ENCODE data around the gene KAT7.
A peak's percentile ranks its signal among the peaks of the same experiment; 100 is the strongest.

KAT7 gene

DNA sequence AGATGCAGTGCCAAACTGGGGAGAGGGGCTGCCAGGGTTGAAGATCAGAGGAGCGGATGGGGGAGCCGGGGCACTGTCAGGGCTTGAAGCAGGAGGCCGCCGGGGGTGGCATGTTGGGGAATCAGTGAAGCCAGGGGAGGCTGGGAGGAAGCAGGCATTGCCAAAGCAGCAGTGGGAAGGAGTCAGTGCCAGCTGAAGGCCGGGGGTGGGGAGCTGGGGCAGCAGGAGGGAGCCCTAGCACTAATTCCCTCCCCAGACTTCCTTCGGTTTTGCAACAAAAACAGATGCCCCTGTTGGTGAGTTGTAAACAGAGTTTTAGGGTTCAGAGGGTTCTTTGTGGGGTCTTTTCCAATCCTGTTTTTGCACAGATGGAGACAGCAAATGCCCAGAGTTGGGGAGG lies 70.3 kb downstream of the KAT7 start:
- Histone ChIP-seq H3K27ac (ENCODE audit: low read length) (no peak overlapping the region), H3K4me3 (ENCODE audit: low read depth in 1 of 2, low read length in 2 of 2) (no peak overlapping the region), H2AFZ (ENCODE audit: low read depth, low read length) (no peak overlapping the region), H3K4me2 (ENCODE audit: insufficient read depth, low read length) (no peak overlapping the region), H3K36me3 (ENCODE audit: insufficient read depth, low read length) (no peaks in the 10 kb centered on the region), H3K4me1 (ENCODE audit: insufficient read depth, low read length) (no peaks in the 10 kb centered on the region), H3K79me2 (ENCODE audit: insufficient read depth, low read length) (no peaks in the 10 kb centered on the region), H3K9ac (ENCODE audit: low read depth, low read length) (no peak overlapping the region), H3K27me3 (ENCODE audit: insufficient read depth, low read length, poor library complexity) (peaks cover 15% of the 10 kb centered on the region), H4K20me1 (ENCODE audit: insufficient read depth, low read length) (peaks cover 10% of the 10 kb centered on the region), H3K9me3 (ENCODE audit: insufficient read depth, low read length, severe bottlenecking) (no peaks in the 10 kb centered on the region)
- no peak for DNase-seq
- no peak for TF ChIP-seq EZH2 (IDR thresholded peaks at IDR 0.05; ENCODE audit: borderline replicate concordance, low read depth, low read length, severe bottlenecking)
- TF ChIP-seq, protein P1, sequence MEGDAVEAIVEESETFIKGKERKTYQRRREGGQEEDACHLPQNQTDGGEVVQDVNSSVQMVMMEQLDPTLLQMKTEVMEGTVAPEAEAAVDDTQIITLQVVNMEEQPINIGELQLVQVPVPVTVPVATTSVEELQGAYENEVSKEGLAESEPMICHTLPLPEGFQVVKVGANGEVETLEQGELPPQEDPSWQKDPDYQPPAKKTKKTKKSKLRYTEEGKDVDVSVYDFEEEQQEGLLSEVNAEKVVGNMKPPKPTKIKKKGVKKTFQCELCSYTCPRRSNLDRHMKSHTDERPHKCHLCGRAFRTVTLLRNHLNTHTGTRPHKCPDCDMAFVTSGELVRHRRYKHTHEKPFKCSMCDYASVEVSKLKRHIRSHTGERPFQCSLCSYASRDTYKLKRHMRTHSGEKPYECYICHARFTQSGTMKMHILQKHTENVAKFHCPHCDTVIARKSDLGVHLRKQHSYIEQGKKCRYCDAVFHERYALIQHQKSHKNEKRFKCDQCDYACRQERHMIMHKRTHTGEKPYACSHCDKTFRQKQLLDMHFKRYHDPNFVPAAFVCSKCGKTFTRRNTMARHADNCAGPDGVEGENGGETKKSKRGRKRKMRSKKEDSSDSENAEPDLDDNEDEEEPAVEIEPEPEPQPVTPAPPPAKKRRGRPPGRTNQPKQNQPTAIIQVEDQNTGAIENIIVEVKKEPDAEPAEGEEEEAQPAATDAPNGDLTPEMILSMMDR (IDR thresholded peaks at IDR 0.05; ENCODE audit: borderline replicate concordance, extremely low read depth, low read length, poor library complexity, severe bottlenecking), result no peak
- no peak; the same call in 2 of the 3 replicates for ATAC-seq (ENCODE audit: insufficient read depth, low read depth)

DNA sequence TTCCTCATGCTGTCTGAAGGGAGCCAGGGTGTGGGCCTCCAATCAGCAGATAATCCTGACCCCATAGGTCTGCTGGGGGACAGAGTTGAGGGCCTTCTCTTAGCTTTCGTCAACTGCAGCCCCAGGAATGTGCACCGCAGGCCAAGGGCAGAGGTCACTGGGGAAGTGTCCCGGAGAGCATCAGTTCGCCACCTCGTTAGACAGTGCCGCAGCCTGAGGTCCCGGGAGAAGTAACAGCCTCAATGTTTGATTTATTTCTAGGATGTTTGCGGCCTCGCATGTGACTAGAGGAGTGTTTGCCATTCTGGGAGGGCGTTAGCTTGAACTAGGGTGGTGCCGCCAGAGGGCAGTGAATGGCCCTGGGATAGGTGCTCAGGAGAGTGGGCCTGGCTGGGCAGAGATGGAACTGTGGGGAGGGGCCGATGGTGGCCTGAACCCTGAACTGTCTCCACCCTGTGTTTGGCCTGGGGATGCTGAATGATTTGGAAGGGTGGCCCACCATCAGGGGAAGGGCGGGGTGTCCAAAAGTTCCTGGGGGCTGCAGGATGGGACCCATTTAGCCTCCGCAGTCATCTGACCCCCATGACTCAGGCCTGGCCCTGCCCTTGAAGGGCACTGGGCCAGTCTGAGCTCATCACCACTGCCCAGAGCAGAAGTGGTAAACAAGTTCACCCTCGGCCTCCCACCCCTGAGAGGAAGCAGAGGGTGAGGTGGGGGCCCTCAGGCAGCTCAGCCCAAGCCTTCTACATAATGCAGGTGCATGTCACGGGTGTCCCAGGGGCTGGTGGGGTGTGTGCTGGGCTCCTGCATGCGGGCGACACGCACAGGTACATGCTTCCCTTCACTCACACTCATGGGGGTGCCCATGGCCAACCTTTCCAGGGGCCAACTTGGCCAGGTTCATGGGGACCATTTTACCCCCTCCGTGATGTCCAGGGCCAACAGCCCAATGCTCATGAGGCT lies 71.8 kb downstream of the KAT7 start:
- TF ChIP-seq EZH2 (IDR thresholded peaks at IDR 0.05; ENCODE audit: borderline replicate concordance, low read depth, low read length, severe bottlenecking), result no peak
- TF ChIP-seq, protein P1 (IDR thresholded peaks at IDR 0.05; ENCODE audit: borderline replicate concordance, extremely low read depth, low read length, poor library complexity, severe bottlenecking), result peak; percentile 3

DNA sequence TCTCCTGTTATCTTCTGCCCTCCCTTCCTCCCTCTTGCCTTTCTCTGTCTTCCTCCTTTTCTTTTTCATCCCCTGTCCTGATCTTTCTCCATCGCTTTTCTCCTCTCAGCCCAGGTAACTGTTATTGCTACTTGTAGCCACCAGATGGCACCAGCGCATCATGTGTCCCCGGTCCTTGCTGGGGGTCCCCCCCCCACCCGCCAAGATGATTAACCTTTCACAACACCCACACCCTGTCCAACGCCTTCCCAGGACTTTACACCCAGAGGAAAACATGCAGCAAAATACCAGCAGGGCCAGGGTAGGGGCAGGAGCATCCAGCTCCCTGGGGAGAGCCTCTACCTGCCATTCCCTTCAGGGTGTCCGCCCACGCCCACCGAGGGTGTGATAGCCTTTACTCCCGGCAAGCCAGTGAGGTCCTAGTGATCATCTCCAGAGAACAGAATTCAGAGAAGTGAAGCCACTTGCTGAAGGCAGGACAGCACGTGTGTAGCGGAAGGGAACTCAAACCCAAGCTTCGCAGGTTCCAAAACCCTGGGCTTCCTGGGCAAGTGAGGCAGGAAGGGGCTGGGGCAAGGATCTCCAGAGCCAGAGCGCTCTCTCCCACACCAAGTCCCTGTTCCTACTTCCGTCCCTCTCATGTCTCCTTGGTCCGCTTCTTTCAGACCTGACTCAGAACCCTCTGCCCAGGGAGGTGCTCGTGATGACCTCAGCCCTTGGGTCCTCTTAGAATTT lies 72.8 kb downstream of the KAT7 start:
- Histone ChIP-seq H3K9me3 (ENCODE audit: insufficient read depth, low read length, severe bottlenecking) (no peaks in the 10 kb centered on the region), H3K79me2 (ENCODE audit: insufficient read depth, low read length) (no peaks in the 10 kb centered on the region), H3K9ac (ENCODE audit: low read depth, low read length) (no peak overlapping the region), H3K4me2 (ENCODE audit: insufficient read depth, low read length) (no peak overlapping the region), H2AFZ (ENCODE audit: low read depth, low read length) (no peak overlapping the region), H3K27me3 (ENCODE audit: insufficient read depth, low read length, poor library complexity) (peaks cover 4% of the 10 kb centered on the region), H3K4me1 (ENCODE audit: insufficient read depth, low read length) (no peaks in the 10 kb centered on the region), H3K4me3 (ENCODE audit: low read depth in 1 of 2, low read length in 2 of 2) (no peak overlapping the region), H3K27ac (ENCODE audit: low read length) (no peak overlapping the region), H3K36me3 (ENCODE audit: insufficient read depth, low read length) (no peaks in the 10 kb centered on the region), H4K20me1 (ENCODE audit: insufficient read depth, low read length) (peaks cover 10% of the 10 kb centered on the region)
- ATAC-seq (ENCODE audit: insufficient read depth, low read depth) (peak; percentile 62), DNase-seq (peak; percentile 55)
- TF ChIP-seq, protein P1 (IDR thresholded peaks at IDR 0.05; ENCODE audit: borderline replicate concordance, extremely low read depth, low read length, poor library complexity, severe bottlenecking), result peak; percentile 95
- TF ChIP-seq EZH2 (IDR thresholded peaks at IDR 0.05; ENCODE audit: borderline replicate concordance, low read depth, low read length, severe bottlenecking), result no peak

More for the DNA sequence above, 71.8 kb downstream of the KAT7 start:
- Histone ChIP-seq H3K9ac (ENCODE audit: low read depth, low read length) (no peak overlapping the region), H3K27ac (ENCODE audit: low read length) (no peak overlapping the region), H3K9me3 (ENCODE audit: insufficient read depth, low read length, severe bottlenecking) (no peaks in the 10 kb centered on the region), H3K27me3 (ENCODE audit: insufficient read depth, low read length, poor library complexity) (peaks cover 7% of the 10 kb centered on the region), H3K4me1 (ENCODE audit: insufficient read depth, low read length) (no peaks in the 10 kb centered on the region), H3K4me3 (ENCODE audit: low read depth in 1 of 2, low read length in 2 of 2) (no peak overlapping the region), H2AFZ (ENCODE audit: low read depth, low read length) (no peak overlapping the region), H3K4me2 (ENCODE audit: insufficient read depth, low read length) (no peak overlapping the region), H3K36me3 (ENCODE audit: insufficient read depth, low read length) (no peaks in the 10 kb centered on the region), H4K20me1 (ENCODE audit: insufficient read depth, low read length) (peaks cover 10% of the 10 kb centered on the region), H3K79me2 (ENCODE audit: insufficient read depth, low read length) (no peaks in the 10 kb centered on the region)
- ATAC-seq (ENCODE audit: insufficient read depth, low read depth) (0 out of 3 replicates have a peak, but pooled peaks have one; percentile 12), DNase-seq (no peak)

Measured in DND-41 (cell line).